Glutamatergic neuron (in vitro differentiated cells): Measurements from ENCODE around the gene VWA5B2. TPM values are rescaled to one million over a fixed set of nuclear protein-coding genes. Genes with fewer than 3 reads are reported as not detected.

Experiments used
- DNase-seq: peaks from one replicate; pipeline ENCODE4 v3.0.0; 2022
- H3K27ac Mint-ChIP-seq: one replicate; pipeline ENCODE4 v1.8.0; 2020; ENCODE audit warnings: mild to moderate bottlenecking, mixed read lengths, inconsistent platforms; ENCODE audit not compliant: unreplicated experiment
- H3K27me3 Mint-ChIP-seq: one replicate; pipeline ENCODE4 v1.8.0; 2020; ENCODE audit warnings: mild to moderate bottlenecking, moderate library complexity, mixed read lengths, inconsistent platforms; ENCODE audit not compliant: unreplicated experiment
- H3K36me3 Mint-ChIP-seq: one replicate; pipeline ENCODE4 v1.8.0; 2020; ENCODE audit warnings: mild to moderate bottlenecking, mixed read lengths, inconsistent platforms; ENCODE audit not compliant: unreplicated experiment
- H3K4me1 Mint-ChIP-seq: one replicate; pipeline ENCODE4 v1.8.0; 2020; ENCODE audit warnings: mild to moderate bottlenecking, low read depth, mixed read lengths, inconsistent platforms; ENCODE audit not compliant: unreplicated experiment
- H3K4me3 Mint-ChIP-seq: one replicate; pipeline ENCODE4 v1.8.0; 2020; ENCODE audit warnings: mild to moderate bottlenecking, mixed read lengths, inconsistent platforms; ENCODE audit not compliant: unreplicated experiment
- H3K9me3 Mint-ChIP-seq: one replicate; pipeline ENCODE4 v1.8.0; 2020; ENCODE audit warnings: mild to moderate bottlenecking, moderate library complexity, mixed read lengths, inconsistent platforms; ENCODE audit not compliant: unreplicated experiment
- long read RNA-seq: library from polyadenylated mRNA; unstranded; transcript quantifications from one replicate; pipeline ENCODE4 v2.0.0, GENCODE V29; 2020; ENCODE audit not compliant: unreplicated experiment
- total RNA-seq: library from RNA; stranded (reverse); fragmentation: NEBNext Ultra II Directional; extraction: Animal tissue kit (Norgen Biotek cat#: 25700); gene quantifications from one replicate; pipeline ENCODE4 v1.2.1, GENCODE V29; 2021; ENCODE audit not compliant: unreplicated experiment
- TF ChIP-seq, protein P1 (sequence below): fragments of 200-600 bp; sonication (generic); IDR thresholded peaks from one replicate; pipeline ENCODE4 v1.5.0; 2021; ENCODE audit not compliant: partially characterized antibody, unreplicated experiment

The VWA5B2 gene
- 56.5 TPM for total RNA-seq
- long read RNA-seq, partial matches to known transcripts = 1 of 1 reads
- long read RNA-seq, other reads (novel, unspliced or antisense) = 0 of 1 reads

DNA sequence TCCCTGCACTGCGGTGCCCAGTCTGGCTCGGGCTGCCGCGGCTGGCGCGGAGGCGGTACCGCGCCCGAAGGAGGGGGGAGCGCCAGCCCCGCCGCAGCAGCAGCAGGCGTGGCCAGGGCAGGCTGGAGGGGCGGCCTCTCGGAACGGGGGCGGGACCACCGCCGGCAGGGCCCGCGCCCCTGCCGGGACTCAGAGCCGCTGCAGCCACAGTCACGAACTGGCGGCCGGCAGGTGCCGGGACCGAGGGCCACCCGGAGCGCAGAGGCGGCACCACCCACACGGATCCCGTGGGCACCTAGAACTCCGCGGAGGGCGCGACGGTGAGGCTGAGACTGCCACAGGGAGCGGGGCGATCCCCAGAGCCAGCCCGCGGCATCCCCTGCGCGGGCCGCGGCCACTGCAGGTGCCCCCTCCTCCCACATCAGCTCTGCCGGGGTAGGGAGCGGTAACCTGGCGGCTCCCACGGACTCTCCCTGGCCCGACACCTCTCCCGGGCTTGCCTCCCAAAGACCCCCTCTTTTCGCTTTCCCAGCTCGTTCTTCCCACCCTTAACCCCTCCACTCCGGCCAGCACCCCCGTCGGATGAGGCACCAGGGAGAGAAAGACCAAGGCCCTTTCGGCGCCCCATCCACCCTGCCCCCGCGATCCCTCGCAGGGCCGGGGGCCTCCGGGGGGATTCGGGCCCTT is at the start of gene VWA5B2:
Gene VWA5B2 (plus strand): TSS at position 192 of the 687 bp plus-strand sequence. CDS start 944 bp downstream, outside the sequence.
- H3K9me3 Mint-ChIP-seq = peaks cover 13% of the 10 kb centered on the region

DNA sequence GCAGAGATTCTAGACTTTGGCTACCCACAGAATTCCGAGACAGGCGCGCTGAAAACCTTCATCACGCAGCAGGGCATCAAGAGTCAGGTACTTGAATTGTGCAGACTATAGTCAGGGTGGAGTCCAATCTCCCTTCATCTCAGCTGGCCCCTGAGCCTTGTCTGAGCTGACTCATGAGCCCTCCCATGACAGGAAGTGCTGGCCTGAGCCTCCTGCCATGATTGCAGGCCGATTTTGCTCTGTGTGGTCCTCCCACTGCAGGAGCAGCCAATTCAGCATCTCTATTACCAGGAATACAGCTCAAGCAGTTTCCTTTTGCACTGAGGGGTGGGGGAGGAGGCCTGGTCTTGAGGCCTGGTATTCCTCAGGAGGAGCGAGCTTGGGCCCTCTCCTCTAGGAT is 49.2 kb upstream of the VWA5B2 start:
- peaks cover 15% of the 10 kb centered on the region for H3K9me3 Mint-ChIP-seq
- no peak for DNase-seq
- no peak overlapping the region for H3K4me3 Mint-ChIP-seq
- peaks cover 6% of the 10 kb centered on the region for H3K27me3 Mint-ChIP-seq
- TF ChIP-seq, protein P1, sequence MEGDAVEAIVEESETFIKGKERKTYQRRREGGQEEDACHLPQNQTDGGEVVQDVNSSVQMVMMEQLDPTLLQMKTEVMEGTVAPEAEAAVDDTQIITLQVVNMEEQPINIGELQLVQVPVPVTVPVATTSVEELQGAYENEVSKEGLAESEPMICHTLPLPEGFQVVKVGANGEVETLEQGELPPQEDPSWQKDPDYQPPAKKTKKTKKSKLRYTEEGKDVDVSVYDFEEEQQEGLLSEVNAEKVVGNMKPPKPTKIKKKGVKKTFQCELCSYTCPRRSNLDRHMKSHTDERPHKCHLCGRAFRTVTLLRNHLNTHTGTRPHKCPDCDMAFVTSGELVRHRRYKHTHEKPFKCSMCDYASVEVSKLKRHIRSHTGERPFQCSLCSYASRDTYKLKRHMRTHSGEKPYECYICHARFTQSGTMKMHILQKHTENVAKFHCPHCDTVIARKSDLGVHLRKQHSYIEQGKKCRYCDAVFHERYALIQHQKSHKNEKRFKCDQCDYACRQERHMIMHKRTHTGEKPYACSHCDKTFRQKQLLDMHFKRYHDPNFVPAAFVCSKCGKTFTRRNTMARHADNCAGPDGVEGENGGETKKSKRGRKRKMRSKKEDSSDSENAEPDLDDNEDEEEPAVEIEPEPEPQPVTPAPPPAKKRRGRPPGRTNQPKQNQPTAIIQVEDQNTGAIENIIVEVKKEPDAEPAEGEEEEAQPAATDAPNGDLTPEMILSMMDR = no peak
- H3K36me3 Mint-ChIP-seq = peaks cover 3% of the 10 kb centered on the region
- no peak overlapping the region for H3K27ac Mint-ChIP-seq
- H3K4me1 Mint-ChIP-seq = peaks cover 21% of the 10 kb centered on the region

More for the DNA sequence above, at the start of gene VWA5B2:
- no peaks in the 10 kb centered on the region for H3K36me3 Mint-ChIP-seq
- no peak within 1 kb of the TSS for H3K27ac Mint-ChIP-seq
- TF ChIP-seq, protein P1 = peak; percentile 38
- peaks cover 13% of the 10 kb centered on the region for H3K4me1 Mint-ChIP-seq
- DNase-seq = peak; percentile 85
- H3K4me3 Mint-ChIP-seq = peak within 1 kb of the TSS; percentile 82
- peaks cover 11% of the 10 kb centered on the region for H3K27me3 Mint-ChIP-seq

- Mint-ChIP-seq H3K4me3 (no peak overlapping the region), H3K36me3 (peaks cover 4% of the 10 kb centered on the region), H3K27me3 (peaks cover 6% of the 10 kb centered on the region), H3K4me1 (peaks cover 17% of the 10 kb centered on the region), H3K27ac (no peak overlapping the region), H3K9me3 (peaks cover 10% of the 10 kb centered on the region)
- TF ChIP-seq, protein P1 = no peak
- no peak for DNase-seq
These were observed 47.8 kb upstream of the VWA5B2 start for GRCh38 chr3:184181596-184181995.

GRCh38 chr3:184183679-184184078 is 45.7 kb upstream of the VWA5B2 start:
- peaks cover 4% of the 10 kb centered on the region for H3K36me3 Mint-ChIP-seq
- no peak for DNase-seq
- no peak overlapping the region for H3K4me3 Mint-ChIP-seq
- TF ChIP-seq, protein P1 = no peak
- H3K27ac Mint-ChIP-seq = no peak overlapping the region
- peaks cover 10% of the 10 kb centered on the region for H3K9me3 Mint-ChIP-seq
- peaks cover 13% of the 10 kb centered on the region for H3K4me1 Mint-ChIP-seq
- H3K27me3 Mint-ChIP-seq = peaks cover 3% of the 10 kb centered on the region

DNA sequence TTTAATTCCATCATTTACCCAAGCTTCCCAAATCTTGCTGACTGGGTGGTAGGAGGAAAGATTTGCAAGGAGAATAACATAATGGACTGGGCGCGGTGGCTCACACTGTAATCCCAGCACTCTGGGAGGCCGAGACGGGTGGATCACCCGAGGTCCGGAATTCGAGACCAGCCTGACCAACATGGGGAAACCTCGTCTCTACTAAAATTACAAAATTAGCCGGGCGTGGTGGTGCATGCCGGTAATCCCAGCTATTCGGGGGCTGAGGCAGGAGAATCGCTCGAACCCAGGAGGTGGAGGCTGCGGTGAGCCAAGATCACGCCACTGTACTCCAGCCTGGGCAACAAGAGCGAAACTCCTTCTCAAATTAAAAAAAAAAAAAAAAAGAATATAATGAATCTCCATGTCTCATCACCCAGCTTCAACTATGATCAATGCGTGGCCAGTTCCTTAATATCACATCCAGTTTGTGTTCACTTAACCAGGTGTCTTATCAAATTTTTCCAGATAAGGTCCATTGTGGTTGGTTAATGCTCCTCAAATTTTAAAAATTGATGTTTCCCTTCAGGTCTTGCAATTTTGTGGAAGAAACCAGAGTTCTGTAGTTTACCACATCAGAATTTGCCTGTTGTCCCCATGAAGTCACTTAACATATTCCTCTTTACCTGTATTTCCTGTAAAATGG is 44.7 kb upstream of the VWA5B2 start:
- Mint-ChIP-seq H3K4me1 (peaks cover 13% of the 10 kb centered on the region), H3K27ac (peak overlapping the region; percentile 96), H3K4me3 (peak overlapping the region; percentile 99), H3K9me3 (peaks cover 9% of the 10 kb centered on the region), H3K27me3 (peaks cover 3% of the 10 kb centered on the region), H3K36me3 (peaks cover 4% of the 10 kb centered on the region)
- no peak for DNase-seq
- TF ChIP-seq, protein P1 = no peak
